PC-3 (cell line): ENCODE data around the gene TNKS1BP1. TPM values are rescaled to one million over a fixed set of nuclear protein-coding genes. Genes with fewer than 3 reads are reported as not detected.

Experiments
- ATAC-seq: fragments of 200-7000 bp; cut with Tn5 transposase; 2 replicates; pipeline ENCODE4 v1.9.1; 2020; ENCODE audit warnings: mild to moderate bottlenecking, moderate library complexity
- BruUV-seq: library from RNA; stranded (reverse); fragments of 400-500 nt; replicated peaks from 2 replicates; lab custom pipeline; 2021; lab: Mats Ljungman, UMichigan
- CTCF ChIA-PET: fragments of 300-600 bp; sonication (Branson Sonifier 250); formaldehyde crosslinking; loops from one replicate; lab custom pipeline; 2022; ENCODE audit warnings: antibody characterized with exemption; lab: Charles Lee
- POLR2A ChIA-PET: fragments of 300-600 bp; sonication (Branson Sonifier 250); formaldehyde crosslinking; loops from one replicate; lab custom pipeline; 2022; ENCODE audit warnings: antibody characterized with exemption; ENCODE audit not compliant: unreplicated experiment; lab: Charles Lee
- DNase-seq: peaks from one replicate; pipeline ENCODE4 v3.0.0-alpha.2; 2015
- H2AFZ ChIP-seq: fragments of 300-600 bp; sonication (generic); 2 replicates; pipeline ENCODE4 v1.6.0; 2016; ENCODE audit warnings: antibody characterized with exemption, low read length
- H3F3A ChIP-seq: fragments of 300-600 bp; sonication (generic); one replicate; pipeline ENCODE4 v1.6.0; 2017; ENCODE audit warnings: antibody characterized with exemption, low read length, control low read depth, mild to moderate bottlenecking; ENCODE audit not compliant: unreplicated experiment
- H3K27ac ChIP-seq: fragments of 300-600 bp; sonication (generic); 2 replicates; pipeline ENCODE4 v1.5.1; 2016; ENCODE audit warnings: mild to moderate bottlenecking, low read length
- H3K27me3 ChIP-seq: fragments of 300-600 bp; sonication (generic); 2 replicates; pipeline ENCODE4 v1.6.1; 2016; ENCODE audit warnings: low read length, mixed read lengths
- H3K36me3 ChIP-seq: fragments of 300-600 bp; sonication (generic); 2 replicates; pipeline ENCODE4 v1.6.1; 2016; ENCODE audit warnings: low read depth, mixed run types, low read length, mixed read lengths
- H3K4me1 ChIP-seq: fragments of 300-600 bp; sonication (generic); 2 replicates; pipeline ENCODE4 v1.5.1; 2016; ENCODE audit warnings: low read length; ENCODE audit not compliant: insufficient read depth
- H3K4me2 ChIP-seq: fragments of 300-600 bp; sonication (generic); 2 replicates; pipeline ENCODE4 v1.6.0; 2016; ENCODE audit warnings: low read length
- H3K4me3 ChIP-seq: fragments of 300-600 bp; sonication (generic); 2 replicates; pipeline ENCODE4 v1.5.1; 2016; ENCODE audit warnings: mild to moderate bottlenecking, low read length, mixed read lengths
- H3K79me2 ChIP-seq: fragments of 300-600 bp; sonication (generic); 2 replicates; pipeline ENCODE4 v1.6.1; 2017; ENCODE audit warnings: low read length, mixed read lengths
- H3K9ac ChIP-seq: fragments of 300-600 bp; sonication (generic); 2 replicates; pipeline ENCODE4 v1.6.0; 2016; ENCODE audit warnings: mild to moderate bottlenecking, low read length
- H3K9me2 ChIP-seq: fragments of 300-600 bp; sonication (generic); replicated peaks from 2 replicates; pipeline ENCODE4 v1.6.1; 2016; ENCODE audit warnings: mixed run types, low read length, mixed read lengths
- H3K9me3 ChIP-seq: fragments of 300-600 bp; sonication (generic); 2 replicates; pipeline ENCODE4 v1.6.1; 2016; ENCODE audit warnings: low read length, mixed read lengths
- H4K20me1 ChIP-seq: fragments of 300-600 bp; sonication (generic); 2 replicates; pipeline ENCODE4 v1.6.1; 2016; ENCODE audit warnings: low read length, mixed read lengths
- EZH2 ChIP-seq: fragments of 300-600 bp; sonication (generic); IDR thresholded peaks from one replicate; pipeline ENCODE4 v1.6.1; 2017; ENCODE audit warnings: antibody characterized with exemption, mild to moderate bottlenecking, low read length; ENCODE audit not compliant: unreplicated experiment
- EZH2phosphoT487 ChIP-seq: fragments of 300-600 bp; sonication (generic); IDR thresholded peaks from 2 replicates; pipeline ENCODE4 v1.6.1; 2018; ENCODE audit warnings: mild to moderate bottlenecking, antibody characterized with exemption, low read length, borderline replicate concordance
- intact Hi-C: fragments of 100-400 bp; cut with micrococcal nuclease; formaldehyde crosslinking; loops from 2 replicates; pipeline ENCODE4 v1.9.0; 2023
- total RNA-seq: library from RNA; depleted of rRNA; stranded (reverse); fragments of >200 nt; gene quantifications from 2 replicates; pipeline ENCODE4 v1.2.3, GENCODE V29; 2014
- TF ChIP-seq, protein P1 (sequence below): fragments of 300-600 bp; sonication (generic); conservative IDR thresholded peaks from 2 replicates; pipeline ENCODE4 v1.5.1; 2017; ENCODE audit warnings: antibody characterized with exemption, low read depth, mild to moderate bottlenecking, low read length

TNKS1BP1 gene
- total RNA-seq, 1 experiment from 2014 or later, result 89.6 TPM

DNA sequence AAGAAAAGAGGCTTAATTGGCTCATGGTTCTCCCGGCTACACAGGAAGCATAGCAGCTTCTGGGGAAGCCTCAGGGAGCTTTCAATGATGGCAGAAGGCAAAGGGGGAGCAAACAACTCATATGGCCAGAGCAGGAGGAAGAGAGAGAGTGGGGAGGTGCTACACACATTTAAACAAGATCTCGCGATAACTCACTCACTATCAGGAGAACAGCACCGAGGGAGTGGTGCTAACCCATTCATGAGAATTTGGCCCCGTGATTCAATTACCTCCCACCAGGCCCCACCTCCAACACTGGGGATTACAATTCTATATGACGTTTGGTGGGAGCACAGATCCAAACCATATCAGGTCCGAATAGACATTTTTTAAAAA is 46.0 kb downstream of the TNKS1BP1 start:
- no peaks in the 10 kb centered on the region for H3K79me2 ChIP-seq
- intact Hi-C loops, result loop anchor here (1.0 to 2.0 kb wide), 3 partner anchors 32 to 437 kb away; no protein-coding TSS in a partner anchor
- no peak overlapping the region for H3K4me2 ChIP-seq
- DNase-seq, result no peak
- H3K9ac ChIP-seq, result no peak overlapping the region
- H3K27me3 ChIP-seq, result no peaks in the 10 kb centered on the region
- H2AFZ ChIP-seq, result no peak overlapping the region
- H3K9me3 ChIP-seq, result no peaks in the 10 kb centered on the region
- H3K36me3 ChIP-seq, result no peaks in the 10 kb centered on the region
- H4K20me1 ChIP-seq, result no peaks in the 10 kb centered on the region
- H3K4me1 ChIP-seq, result peaks cover 20% of the 10 kb centered on the region
- no TSS peak for BruUV-seq
- ChIA-PET CTCF (interaction anchor here (1.4 kb wide), 1 partner anchor 29 kb away, joined by 4 read pairs; no protein-coding TSS in a partner anchor), POLR2A (interaction anchor here (0.7 kb wide), 1 partner anchor 30 kb away, joined by 3 read pairs; no protein-coding TSS in a partner anchor)
- no peak overlapping the region for H3K27ac ChIP-seq
- no peaks in the 10 kb centered on the region for H3K9me2 ChIP-seq
- no peak for TF ChIP-seq EZH2phosphoT487
- TF ChIP-seq, protein P1, sequence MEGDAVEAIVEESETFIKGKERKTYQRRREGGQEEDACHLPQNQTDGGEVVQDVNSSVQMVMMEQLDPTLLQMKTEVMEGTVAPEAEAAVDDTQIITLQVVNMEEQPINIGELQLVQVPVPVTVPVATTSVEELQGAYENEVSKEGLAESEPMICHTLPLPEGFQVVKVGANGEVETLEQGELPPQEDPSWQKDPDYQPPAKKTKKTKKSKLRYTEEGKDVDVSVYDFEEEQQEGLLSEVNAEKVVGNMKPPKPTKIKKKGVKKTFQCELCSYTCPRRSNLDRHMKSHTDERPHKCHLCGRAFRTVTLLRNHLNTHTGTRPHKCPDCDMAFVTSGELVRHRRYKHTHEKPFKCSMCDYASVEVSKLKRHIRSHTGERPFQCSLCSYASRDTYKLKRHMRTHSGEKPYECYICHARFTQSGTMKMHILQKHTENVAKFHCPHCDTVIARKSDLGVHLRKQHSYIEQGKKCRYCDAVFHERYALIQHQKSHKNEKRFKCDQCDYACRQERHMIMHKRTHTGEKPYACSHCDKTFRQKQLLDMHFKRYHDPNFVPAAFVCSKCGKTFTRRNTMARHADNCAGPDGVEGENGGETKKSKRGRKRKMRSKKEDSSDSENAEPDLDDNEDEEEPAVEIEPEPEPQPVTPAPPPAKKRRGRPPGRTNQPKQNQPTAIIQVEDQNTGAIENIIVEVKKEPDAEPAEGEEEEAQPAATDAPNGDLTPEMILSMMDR, result no peak
- TF ChIP-seq EZH2, result no peak
- no peak overlapping the region for H3K4me3 ChIP-seq
- ATAC-seq, result no peak
- no peaks in the 10 kb centered on the region for H3F3A ChIP-seq

DNA sequence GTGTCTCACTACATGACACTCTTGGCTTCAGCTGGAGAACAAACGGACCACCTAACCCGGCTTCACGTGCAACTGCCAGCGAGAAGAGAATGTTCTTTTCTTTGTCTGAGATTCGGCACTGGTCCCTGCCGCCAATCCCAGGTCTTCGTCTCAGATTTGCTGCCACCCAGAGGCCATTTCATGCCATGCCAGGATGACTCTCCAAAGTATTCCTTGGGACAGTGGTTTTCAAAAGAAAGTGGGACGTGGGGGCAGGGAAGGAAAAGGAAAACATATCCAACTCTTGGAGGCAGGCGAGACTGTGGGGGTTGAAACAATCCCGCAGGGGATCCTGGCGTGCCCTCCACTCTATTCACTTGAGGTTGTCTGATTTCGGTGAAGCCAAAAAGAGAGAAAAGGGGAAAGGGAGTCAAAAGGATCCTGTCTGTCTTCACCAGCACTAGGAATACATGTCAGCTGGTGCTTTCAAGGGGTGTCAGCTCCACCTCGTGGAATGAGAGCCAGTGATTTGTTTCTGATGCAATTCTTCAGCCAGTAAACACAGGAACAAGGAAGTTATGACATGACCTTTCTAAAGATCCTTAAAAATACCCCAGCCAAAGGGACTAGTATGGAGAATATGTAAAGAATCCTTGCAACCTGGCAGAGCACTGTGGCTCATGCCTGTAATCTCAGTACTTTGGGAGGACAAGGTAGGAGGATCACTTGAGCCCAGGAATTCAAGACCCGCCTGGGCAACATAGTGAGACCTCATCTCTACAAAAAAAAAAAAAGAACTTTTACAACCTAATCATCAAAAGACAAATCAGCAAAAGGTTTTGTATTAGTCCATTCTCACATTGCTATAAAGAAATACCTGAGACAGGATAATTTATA is 46.7 kb downstream of the TNKS1BP1 start:
- H3K27me3 ChIP-seq, result no peaks in the 10 kb centered on the region
- ATAC-seq (peak; percentile 96), DNase-seq (peak; percentile 89)
- no peaks in the 10 kb centered on the region for H3K79me2 ChIP-seq
- H3K4me3 ChIP-seq, result peak overlapping the region; percentile 51
- no peaks in the 10 kb centered on the region for H3F3A ChIP-seq
- POLR2A ChIA-PET, result interaction anchor here (0.7 kb wide), 1 partner anchor 31 kb away, joined by 3 read pairs; no protein-coding TSS in a partner anchor
- TSS peak; percentile 98 for BruUV-seq
- intact Hi-C loops, result loop anchor here (1.0 to 2.0 kb wide), 3 partner anchors 33 to 437 kb away; no protein-coding TSS in a partner anchor
- H3K4me2 ChIP-seq, result peak overlapping the region; percentile 75
- CTCF ChIA-PET, result interaction anchor here (1.4 kb wide), 1 partner anchor 29 kb away, joined by 4 read pairs; no protein-coding TSS in a partner anchor
- no peak for TF ChIP-seq EZH2
- TF ChIP-seq, protein P1, result peak; percentile 96
- peak overlapping the region; percentile 16; the same call in 1 of the 2 replicates for H3K9ac ChIP-seq
- no peak overlapping the region for H3K27ac ChIP-seq
- H3K9me2 ChIP-seq, result no peaks in the 10 kb centered on the region
- no peaks in the 10 kb centered on the region for H3K9me3 ChIP-seq
- H2AFZ ChIP-seq, result peak overlapping the region; percentile 80
- no peaks in the 10 kb centered on the region for H4K20me1 ChIP-seq
- no peaks in the 10 kb centered on the region for H3K36me3 ChIP-seq
- peaks cover 20% of the 10 kb centered on the region for H3K4me1 ChIP-seq
